ENCODE results near the gene TMEM214. TPM values are rescaled to one million over a fixed set of nuclear protein-coding genes. Genes with fewer than 3 reads are reported as not detected.
"Not testable (repeated sequence)": the region's sequence is repeated elsewhere in the genome, so short reads cannot be mapped to it uniquely, and the experiment has no call there.

Gene TMEM214
- polyA plus RNA-seq, 1 donor, result 57.7 TPM

- no peak for DNase-seq
These were observed 38.0 kb downstream of the TMEM214 start for GRCh38 chr2:27070653-27071276.

- DNase-seq, result peak; percentile 93
These were observed 38.7 kb downstream of the TMEM214 start, which contains the start of gene OST4 for GRCh38 chr2:27071277-27071989. Gene OST4 (minus strand): TSS chr2:27071654.

DNA sequence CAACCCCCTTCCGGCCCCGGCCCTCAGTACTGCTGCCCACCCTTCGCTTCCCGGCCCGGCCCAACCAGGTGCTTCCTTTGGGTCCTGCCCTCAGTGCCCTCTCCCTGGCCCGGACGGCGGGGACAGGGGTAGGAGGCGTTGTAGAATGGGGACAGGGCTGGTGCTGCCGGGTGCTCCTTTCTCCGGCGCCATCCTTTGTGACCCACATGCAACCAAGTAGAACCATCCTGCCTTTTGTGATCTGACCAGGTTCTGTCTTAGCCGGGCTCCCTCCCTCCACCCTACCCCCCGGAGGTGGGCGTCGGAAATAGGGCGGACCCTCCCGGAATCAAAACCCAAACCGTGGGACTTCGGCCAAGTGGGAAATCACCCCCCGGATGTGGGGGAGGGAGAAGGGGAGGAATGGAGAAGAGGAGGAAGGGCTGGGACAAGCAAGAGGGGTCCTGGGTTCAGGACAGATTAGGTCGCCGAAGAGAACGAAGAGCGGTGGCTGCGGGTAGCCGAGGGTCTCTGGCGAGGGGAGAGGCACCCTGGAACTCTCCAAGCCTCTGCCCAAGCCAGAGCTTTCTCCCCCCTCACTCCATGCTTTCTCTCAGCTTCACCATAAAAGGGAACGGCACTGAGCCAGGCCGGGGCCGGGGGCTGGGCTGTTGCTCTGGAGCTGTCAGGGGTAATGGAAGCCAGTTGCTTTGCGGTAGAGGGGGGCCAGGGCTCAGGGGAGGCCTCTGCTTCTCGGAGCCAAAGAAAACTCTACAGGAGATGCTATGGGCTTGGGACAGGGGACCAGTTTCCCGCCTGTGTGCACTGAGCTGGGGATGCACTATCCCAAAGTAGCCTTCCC is 39.4 kb downstream of the TMEM214 start:
- peak; percentile 73 for DNase-seq

DNA sequence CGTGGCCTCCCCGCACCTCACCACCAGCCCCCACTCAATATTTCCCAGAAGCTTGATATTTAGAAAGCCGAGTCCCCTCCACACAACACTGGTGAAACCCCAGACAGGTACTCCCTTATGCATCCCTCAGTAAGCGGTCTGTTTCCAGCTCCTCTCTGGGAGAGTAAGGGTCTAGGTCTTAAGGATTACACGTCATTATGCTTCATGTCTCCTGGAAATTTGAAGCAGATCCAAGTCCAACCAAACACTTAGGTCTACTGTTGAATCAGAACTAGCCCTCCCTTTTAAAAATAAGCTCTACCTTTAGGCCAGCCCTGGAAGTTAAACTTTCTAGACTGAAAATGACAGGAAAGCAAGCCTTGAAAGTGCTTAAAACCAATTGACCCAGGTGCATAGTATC is 40.2 kb downstream of the TMEM214 start:
- DNase-seq, result no peak

- no peak for DNase-seq
These were observed 41.0 kb downstream of the TMEM214 start for GRCh38 chr2:27073782-27074181.

GRCh38 chr2:27074738-27075565 is 42.2 kb downstream of the TMEM214 start:
- DNase-seq, result no peak

DNA sequence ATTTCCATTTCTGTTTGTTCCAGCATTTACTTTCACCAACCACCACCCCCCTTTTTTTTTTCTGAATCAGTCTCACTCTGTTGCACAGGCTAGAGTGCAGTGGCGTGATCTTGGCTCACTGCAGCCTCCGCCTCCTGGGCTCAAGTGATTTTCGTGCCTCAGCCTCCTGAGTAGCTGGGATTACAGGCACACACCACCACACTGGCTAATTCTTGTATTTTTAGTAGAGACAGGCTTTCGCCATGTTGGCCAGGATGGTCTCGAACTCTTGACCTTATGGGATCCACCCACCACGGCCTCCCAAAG is 42.8 kb downstream of the TMEM214 start:
- DNase-seq, result not testable (repeated sequence)

DNA sequence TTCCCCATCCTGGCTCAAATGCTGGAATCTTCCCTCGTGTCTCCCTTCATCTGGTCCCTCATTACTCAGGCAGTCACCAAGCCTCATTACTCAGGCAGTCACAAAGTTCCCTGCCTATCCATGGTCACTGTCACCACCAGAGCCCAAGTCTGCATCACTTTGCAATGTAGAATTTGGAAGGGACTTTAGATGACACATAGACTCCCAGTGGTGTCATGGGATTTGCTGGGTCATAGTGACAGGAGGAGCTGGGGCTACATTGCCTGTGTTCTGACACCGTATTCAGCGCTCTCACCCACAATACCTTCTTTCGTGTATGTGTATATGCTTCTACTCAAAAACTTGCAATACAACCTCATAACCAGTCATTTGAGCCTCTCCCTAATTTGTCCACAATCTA is 43.6 kb downstream of the TMEM214 start:
- no peak for DNase-seq

- DNase-seq, result no peak
These were observed 44.5 kb downstream of the TMEM214 start for GRCh38 chr2:27077231-27077630.

DNA sequence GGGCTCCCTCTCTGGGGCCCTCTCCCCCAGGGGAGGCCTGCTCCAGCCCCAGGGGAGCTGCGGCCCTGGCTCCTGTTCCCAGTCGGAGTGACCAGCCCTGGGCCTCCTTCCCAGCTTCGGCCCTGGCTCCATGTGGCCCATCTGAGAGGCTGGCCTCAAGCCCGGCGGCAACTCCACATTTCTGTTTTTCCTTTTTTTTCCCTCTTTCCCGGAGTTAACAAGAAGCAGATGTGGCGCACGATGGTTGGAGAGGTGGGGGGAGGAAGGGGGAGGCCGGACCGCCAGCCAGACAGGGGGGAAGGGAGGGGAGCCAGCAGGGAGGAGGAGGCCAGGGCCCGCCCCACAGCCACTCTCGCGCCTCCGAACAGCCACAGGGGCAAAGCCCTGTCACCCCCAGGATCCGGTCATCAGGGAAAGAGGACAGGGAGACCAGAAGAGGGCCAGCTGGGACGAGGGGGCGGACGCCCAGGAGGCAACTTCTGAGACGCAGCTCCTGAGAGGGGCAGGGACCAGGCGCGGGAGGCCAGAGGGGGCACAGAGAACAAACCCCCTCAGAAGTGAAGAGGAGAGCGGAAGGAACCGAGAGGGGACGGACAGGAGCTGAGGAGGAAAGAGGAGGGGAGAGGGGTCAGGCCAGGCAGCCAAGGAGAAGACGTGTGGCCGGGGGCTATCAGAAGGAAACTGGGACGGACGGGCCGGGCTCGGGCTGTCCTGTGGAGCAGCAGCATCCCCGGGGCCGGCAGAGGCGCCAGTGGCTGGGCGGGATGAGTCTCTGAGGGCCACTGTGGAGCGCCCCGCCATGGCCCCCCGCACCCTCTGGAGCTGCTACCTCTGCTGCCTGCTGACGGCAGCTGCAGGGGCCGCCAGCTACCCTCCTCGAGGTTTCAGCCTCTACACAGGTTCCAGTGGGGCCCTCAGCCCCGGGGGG is 45.8 kb downstream of the TMEM214 start, which contains the start of gene EMILIN1:
Gene EMILIN1, plus strand, starts transcription at position 349 of the 928 bp plus-strand sequence. Its CDS starts 451 bp downstream, at position 800.
- peak; percentile 94 for DNase-seq

GRCh38 chr2:27079233-27080139 is 46.7 kb downstream of the TMEM214 start:
- DNase-seq, result no peak

GRCh38 chr2:27080140-27080469 is 47.3 kb downstream of the TMEM214 start:
- no peak for DNase-seq

DNA sequence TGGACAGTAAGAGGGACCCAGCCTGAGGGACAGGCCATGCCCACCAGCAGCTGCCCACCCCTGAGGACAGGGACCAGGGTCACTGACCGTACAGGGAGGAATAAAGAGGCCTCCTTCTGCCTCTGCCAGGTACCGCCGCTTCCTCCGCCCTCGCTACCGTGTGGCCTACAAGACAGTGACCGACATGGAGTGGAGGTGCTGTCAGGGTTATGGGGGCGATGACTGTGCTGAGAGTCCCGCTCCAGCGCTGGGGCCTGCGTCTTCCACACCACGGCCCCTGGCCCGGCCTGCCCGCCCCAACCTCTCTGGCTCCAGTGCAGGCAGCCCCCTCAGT is 47.8 kb downstream of the TMEM214 start:
- no peak for DNase-seq

DNA sequence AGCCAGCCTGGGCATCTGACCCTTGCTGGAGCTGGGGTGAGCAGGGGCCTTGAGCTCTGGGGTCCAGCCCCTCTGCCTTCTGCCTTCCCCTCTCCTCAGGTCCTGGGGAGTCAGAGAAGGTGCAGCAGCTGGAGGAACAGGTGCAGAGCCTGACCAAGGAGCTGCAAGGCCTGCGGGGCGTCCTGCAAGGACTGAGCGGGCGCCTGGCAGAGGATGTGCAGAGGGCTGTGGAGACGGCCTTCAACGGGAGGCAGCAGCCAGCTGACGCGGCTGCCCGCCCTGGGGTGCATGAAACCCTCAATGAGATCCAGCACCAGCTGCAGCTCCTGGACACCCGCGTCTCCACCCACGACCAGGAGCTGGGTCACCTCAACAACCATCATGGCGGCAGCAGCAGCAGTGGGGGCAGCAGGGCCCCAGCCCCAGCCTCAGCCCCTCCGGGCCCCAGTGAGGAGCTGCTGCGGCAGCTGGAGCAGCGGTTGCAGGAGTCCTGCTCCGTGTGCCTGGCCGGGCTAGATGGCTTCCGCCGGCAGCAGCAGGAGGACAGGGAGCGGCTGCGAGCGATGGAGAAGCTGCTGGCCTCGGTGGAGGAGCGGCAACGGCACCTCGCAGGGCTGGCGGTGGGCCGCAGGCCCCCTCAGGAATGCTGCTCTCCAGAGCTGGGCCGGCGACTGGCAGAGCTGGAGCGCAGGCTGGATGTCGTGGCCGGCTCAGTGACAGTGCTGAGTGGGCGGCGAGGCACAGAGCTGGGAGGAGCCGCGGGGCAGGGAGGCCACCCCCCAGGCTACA is 49.4 kb downstream of the TMEM214 start:
- DNase-seq, result no peak

DNA sequence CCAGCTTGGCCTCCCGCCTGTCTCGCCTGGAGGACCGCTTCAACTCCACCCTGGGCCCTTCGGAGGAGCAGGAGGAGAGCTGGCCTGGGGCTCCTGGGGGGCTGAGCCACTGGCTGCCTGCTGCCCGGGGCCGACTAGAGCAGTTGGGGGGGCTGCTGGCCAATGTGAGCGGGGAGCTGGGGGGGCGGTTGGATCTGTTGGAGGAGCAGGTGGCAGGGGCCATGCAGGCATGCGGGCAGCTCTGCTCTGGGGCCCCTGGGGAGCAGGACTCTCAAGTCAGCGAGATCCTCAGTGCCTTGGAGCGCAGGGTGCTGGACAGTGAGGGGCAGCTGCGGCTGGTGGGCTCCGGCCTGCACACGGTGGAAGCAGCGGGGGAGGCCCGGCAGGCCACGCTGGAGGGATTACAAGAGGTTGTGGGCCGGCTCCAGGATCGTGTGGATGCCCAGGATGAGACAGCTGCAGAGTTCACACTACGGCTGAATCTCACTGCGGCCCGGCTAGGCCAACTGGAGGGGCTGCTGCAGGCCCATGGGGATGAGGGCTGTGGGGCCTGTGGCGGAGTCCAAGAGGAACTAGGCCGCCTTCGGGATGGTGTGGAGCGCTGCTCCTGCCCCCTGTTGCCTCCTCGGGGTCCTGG is 50.1 kb downstream of the TMEM214 start:
- DNase-seq, result no peak

- DNase-seq, result no peak
These were observed 50.9 kb downstream of the TMEM214 start for GRCh38 chr2:27083410-27084296.

GRCh38 chr2:27084297-27085061 is 51.7 kb downstream of the TMEM214 start:
- no peak for DNase-seq

Data from hindlimb muscle (tissue), 1 donor.